Measurements from ENCODE around the gene RPS6KB2.
"Not testable (repeated sequence)": the region's sequence is repeated elsewhere in the genome, so short reads cannot be mapped to it uniquely, and the experiment has no call there.

RPS6KB2 gene

DNA sequence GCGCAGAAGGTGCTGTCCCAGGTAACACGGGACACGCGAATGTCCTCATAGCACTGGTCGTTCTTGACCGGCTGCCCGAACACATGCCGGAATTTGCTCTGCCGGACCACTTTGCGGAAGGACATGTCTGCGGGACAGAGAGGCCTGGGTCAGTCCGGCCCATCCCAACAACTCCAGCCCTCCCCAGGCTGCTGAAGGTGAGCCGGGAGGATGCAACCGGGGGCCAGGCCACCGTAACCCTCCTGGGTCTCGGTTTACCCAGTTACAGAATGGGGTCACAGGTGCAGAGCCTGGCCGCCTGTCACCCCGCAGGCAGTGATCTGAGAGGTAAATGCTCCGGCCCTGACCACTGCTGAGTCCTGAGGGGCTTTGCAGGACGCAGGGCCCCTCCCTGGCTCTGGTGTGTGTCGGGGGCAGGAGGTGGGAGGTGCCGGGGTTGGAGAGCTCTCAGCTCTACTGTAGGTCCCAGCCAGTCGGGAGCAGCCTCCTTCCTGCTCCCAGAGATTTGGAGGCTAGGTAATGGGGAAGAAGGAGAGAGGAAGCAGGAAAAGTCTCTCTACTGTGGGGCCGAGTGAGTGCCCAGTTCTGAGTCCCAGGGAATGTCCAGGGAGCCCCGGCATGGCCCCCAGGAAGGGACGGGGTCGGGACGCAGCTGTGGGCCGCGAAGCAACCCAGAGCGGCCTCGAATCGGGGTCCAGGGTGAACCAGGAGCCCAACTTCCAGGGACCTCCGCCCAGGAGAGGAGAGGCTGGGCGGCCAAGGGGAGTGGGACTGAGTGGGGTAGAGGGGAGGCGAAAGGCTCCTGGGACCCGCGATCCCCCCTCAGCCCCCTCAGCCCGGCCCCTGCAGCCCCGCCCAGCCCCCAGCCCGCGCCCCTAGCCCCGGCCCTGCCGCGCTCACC is 14.5 kb downstream of the RPS6KB2 start:
- DNase-seq (ENCODE audit: low spot score), result no peak

DNA sequence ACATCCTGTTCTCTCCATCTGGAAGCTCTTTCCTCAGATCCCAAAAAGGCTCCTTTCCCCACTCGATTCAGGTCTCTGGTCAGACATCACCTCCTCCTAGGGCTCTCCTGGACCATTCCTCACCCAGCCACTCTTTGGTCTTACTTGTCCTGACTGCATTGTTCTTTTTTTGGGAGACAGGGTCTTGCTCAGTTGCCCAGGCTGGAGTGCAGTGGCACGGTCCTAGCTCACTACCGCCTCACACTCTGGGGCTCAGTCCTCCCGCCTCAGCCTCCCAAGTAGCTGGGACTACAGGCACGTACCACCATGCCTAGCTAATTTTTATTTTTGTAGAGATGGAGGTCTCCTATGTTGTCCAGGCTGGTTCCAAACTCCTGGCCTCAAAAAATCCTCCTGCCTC is 17.2 kb downstream of the RPS6KB2 start:
- no peak for DNase-seq (ENCODE audit: low spot score)

- no peak for DNase-seq (ENCODE audit: low spot score)
Measured at GRCh38 chr11:67448220-67448609, 19.9 kb downstream of the RPS6KB2 start.

- DNase-seq (ENCODE audit: low spot score), result no peak
Measured at GRCh38 chr11:67449116-67449844, 21.0 kb downstream of the RPS6KB2 start.

DNA sequence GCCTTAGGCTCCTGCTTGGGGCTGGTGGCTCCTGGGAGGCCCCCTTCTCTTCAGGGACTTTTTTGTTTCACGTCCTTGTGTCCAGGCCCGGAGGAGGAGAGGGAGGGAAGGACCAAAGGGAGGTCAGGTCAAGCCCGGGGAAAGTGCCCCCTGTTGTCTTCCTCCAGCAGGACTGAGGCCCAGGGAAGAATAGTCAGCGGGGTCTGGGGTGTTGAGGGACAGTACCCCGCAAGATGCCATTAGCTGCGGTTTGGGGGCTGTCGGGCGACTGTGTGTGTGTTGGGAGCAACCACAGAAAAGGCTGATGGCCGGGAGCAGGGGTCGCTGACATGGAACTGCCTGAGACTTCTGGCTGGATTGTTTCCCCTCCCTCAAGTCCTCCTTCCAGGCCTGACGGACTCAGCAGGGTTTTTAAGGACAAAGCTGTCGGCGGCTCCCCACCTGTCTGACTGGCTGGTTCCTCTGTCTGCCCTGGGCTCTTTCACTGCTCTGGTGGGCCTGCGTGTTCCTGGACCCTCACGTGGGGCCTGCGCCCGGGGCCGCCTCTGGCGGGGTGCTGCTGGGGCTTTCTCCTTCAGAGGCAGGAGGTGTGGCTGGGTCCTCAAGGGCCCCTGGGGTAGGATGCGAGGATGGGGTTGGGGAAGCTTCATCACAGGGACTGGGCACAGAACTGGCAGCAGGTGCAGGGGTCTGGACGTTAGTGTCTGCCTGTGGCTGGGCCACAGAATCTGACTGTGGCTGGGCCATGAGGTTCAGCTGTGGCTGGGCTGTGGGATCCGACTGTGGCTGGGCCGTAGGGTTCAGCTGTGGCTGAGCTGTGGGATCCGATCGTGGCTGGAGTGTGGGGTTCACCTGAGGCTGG is 22.7 kb downstream of the RPS6KB2 start:
- no peak for DNase-seq (ENCODE audit: low spot score)

- no peak for DNase-seq (ENCODE audit: low spot score)
Measured at GRCh38 chr11:67451658-67451976, 23.3 kb downstream of the RPS6KB2 start.

DNA sequence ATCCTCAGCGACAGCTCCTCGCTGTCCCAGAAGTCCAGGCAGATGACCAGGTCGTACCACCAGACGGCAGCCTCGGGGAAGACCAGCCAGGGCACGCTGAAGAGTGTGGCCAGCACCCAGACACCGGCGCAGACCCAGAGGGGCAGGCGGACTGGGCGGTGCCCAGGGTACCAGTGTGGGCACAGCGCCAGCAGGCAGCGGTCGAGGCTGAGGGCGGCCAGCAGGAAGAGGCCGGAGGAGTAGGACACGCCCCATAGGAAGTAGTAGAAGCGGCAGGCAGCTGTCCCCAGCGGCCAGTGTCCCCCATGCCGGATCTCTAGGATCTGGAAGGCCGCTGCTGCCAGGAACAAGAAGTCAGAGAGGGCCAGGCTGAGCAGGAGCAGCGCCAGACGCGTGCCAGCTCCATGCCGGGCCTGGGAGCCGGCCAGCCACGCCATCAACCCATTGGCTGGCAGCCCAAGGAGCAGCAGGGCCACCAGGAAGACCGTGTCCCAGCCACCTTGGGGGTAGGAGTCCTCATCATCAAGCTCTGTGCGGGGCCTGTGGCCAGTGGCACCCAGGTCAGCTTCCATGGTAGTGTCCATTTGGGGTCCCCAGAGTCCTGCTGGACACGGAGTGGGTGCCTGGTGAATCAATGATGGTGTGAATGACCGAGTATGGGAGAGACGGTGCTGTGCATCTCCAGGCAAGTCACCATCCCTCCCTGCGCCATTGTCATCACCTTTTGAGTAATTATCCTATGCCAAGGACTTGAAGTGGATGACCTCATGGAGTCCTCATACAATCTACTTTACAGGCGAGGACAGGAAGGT is 24.1 kb downstream of the RPS6KB2 start, which contains the start of gene GPR152:
GPR152 (minus strand) TSS at position 589 of the 812 bp plus-strand sequence; CDS start at position 584, 5 bp downstream.
- DNase-seq (ENCODE audit: low spot score), result no peak

- no peak for DNase-seq (ENCODE audit: low spot score)
Measured at GRCh38 chr11:67453816-67454732, 25.8 kb downstream of the RPS6KB2 start.

GRCh38 chr11:67455054-67455453 is 26.8 kb downstream of the RPS6KB2 start, which contains the start of gene CABP4:
TSS of gene CABP4 (plus strand) at chr11:67455354. CDS start at chr11:67455424, 70 bp downstream.
- DNase-seq (ENCODE audit: low spot score), result no peak

DNA sequence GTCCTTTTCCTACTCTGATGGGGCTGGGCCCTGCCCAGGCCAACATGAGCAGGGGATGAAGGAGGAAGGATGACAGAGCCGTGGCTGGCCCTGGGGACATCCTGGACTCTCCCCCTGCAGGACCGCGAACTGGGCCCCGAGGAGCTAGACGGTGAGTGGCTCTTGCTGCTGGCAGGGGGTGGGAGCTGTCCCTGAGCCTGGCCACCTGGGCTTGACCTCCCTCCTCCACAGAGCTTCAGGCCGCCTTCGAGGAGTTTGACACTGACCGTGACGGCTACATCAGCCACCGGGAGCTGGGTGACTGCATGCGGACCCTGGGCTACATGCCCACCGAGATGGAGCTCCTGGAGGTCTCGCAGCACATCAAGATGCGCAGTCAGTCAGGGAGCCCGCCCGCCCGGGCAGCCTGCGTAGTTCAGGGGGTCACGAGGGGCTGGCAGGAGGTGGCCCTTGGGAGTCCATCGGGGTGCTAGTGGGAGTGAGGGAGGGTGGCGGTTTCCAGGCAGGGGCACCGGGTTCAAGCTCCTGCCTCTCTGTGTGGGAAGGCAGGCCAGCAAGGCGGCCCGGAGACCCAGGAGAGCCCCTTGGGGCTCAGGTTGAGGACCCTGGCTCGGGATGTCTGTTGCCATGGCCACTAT is 27.9 kb downstream of the RPS6KB2 start:
- no peak for DNase-seq (ENCODE audit: low spot score)

GRCh38 chr11:67457453-67457852 is 29.2 kb downstream of the RPS6KB2 start:
- no peak for DNase-seq (ENCODE audit: low spot score)

GRCh38 chr11:67458266-67458665 is 30.0 kb downstream of the RPS6KB2 start:
- DNase-seq (ENCODE audit: low spot score), result no peak

- no peak for DNase-seq (ENCODE audit: low spot score)
Measured at GRCh38 chr11:67463186-67463585, 34.9 kb downstream of the RPS6KB2 start.

DNA sequence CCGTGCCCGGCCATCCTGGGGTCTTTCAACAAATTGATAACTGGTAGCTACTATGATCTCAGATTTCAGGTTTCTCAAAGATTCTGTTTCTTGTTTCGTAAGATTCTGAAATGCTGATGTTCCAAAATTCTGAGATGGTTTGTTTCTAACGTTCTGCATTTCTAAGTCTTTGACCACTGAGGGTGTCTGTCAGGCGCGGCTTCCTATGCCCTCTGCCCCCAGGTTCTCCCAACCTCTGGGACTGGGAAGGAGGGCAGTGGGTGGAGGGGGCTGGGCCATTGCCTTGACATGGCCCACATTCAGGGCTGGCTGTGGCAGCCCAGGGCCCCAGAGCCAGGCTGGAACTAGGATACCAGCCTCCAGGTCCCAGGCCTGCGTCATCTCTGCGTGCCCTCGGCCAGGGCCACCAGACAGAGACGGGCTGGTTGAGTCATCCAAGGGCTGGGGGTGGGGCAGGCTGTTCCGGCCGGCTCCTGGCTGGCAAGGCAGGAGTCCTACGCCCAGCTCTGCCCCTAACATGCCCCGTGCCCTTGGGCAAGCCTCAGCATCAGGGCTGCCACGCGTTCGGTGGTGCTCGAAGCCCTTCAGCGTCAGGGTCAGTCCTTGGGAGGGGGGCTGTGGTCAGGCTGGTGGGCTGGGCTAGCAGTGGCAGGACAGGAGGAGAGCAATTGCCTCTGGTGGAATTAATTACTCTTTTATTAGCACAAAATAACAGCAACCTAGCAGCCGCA is 35.6 kb downstream of the RPS6KB2 start:
- no peak for DNase-seq (ENCODE audit: low spot score)

DNA sequence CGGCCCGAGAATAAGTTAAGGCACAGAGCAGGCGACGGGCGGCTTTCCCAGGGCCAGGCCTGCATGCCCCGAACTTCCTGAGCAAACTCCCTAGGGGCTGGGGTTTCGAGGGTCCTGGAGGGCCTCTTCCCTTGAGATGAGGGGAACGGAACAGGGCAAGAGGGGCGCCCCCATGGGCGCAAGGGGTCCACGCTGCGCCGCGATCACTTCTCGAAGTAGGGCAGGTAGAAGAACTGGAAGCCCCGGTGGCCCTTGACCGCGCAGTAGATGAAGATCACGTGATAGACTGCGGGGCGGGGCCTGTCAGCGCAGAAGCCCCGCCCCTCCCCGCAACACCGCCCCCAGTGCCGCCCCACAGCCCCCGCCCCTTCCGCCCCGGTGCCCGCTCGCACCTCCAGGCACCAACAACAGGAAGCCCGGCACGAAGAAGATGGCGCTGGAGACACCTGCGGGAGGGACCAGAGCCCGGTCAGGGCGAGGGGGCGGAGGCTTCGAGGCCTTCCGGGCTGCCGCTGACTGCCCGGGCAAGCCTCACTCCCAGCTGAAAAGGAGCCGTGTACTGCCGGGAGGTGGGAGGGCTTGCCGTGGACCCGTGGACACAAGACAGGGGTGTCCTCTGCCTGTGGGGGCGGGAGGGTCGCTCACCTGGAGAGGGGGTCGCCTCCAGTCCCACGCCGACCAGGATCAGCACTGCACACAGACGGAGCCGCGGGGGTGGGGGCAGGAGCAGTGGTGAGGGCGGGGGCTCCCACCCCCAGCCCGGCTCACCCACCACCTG is 36.3 kb downstream of the RPS6KB2 start:
- DNase-seq (ENCODE audit: low spot score), result peak; percentile 81

- no peak for DNase-seq (ENCODE audit: low spot score)
Measured at GRCh38 chr11:67465189-67465510, 36.9 kb downstream of the RPS6KB2 start.

DNA sequence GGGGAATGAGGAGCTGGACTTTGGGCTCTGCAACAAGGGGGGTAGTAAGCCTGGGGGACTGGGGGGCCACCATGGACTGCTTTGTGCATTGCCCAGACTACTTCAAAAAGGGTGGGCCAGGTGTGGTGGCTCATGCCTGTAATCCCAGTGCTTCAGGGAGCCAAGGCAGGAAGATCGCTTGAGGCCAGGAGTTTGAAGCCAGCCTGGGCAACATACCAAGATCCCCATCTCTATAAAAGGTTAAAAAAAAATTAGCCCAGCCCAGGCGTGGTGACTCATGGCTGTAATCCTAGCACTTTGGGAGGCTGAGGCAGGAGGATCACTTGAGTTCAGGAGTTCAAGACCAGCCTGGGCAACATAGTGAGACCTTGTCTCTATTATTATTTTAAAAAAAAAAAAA is 37.2 kb downstream of the RPS6KB2 start:
- DNase-seq (ENCODE audit: low spot score), result not testable (repeated sequence)

GRCh38 chr11:67466367-67466766 is 38.1 kb downstream of the RPS6KB2 start:
- DNase-seq (ENCODE audit: low spot score), result no peak
